Measurements from ENCODE around the gene CD209. TPM values are rescaled to one million over a fixed set of nuclear protein-coding genes. Genes with fewer than 3 reads are reported as not detected.

The CD209 gene
- polyA plus RNA-seq, 4 donors: 0.87 to 6.0 (median 1.7) TPM

GRCh38 chr19:7709932-7710460, 37.3 kb downstream of the CD209 start:
- DNase-seq (ENCODE audit: low read depth in 4 of 4, low spot score in 3 of 4): no peak

- DNase-seq (ENCODE audit: low read depth in 4 of 4, low spot score in 3 of 4): no peak
Measured at GRCh38 chr19:7706955-7707456, 40.3 kb downstream of the CD209 start.

GRCh38 chr19:7706188-7706954, 41.0 kb downstream of the CD209 start:
- no peak for DNase-seq (ENCODE audit: low read depth in 4 of 4, low spot score in 3 of 4)

- DNase-seq (ENCODE audit: low read depth in 4 of 4, low spot score in 3 of 4): no peak
Measured at GRCh38 chr19:7705387-7706187, 41.7 kb downstream of the CD209 start.

DNA sequence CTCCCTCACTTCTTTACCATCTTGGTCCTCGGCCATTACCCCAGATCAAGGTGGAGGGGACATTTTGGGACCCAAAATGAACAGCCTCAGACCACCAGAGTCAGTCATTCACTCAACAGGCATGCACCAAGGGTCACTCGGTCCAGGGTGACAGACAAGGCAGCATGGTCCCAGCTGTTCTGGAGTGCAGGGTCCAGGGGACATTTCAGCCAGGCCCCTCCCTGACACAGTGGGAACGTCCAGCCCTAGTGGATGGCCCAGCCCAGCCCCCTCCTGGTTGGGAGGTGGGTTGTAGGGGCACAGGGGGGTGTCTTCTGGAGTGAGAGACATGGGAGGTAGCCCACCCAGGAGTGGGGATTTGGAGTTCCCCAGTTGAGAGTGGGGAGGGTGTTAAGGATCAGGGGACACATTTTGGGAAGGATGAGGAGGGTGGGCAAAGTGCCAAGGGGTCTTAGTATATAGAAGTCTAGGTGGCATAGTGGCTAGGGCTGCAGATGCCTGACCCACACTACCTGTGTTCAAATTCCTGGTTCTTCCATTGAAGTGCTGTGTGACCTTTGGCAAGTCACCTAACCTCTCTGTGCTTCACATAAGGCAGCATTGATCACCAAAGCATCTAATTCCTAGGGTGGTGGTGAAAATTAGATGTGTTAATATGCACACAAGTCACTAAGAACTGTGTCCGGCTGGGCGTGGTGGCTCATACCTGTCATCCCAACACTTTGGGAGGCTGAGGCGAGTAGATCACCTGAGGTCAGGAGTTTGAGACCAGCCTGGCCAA, 42.9 kb downstream of the CD209 start:
- no peak for DNase-seq (ENCODE audit: low read depth in 4 of 4, low spot score in 3 of 4)

DNA sequence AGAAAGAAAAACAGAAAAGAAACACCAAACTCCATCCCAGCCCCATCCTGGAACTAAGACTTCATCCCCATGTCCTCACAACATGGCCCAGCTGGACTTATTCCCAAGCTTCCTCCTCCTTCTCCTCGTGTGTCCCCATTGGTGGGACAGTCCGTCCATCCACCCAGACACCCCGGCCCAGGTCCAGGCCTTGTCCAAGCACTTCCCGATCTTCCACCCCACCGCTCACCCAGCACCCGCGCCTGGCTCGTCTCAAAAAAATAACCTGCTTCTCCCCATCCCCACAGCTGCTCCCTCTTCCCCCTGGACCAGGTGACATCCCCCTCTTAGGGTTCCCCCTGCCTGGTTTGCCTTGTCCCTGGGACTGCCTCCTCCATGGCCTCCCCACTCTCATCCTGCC, 44.0 kb downstream of the CD209 start:
- no peak for DNase-seq (ENCODE audit: low read depth in 4 of 4, low spot score in 3 of 4)

DNA sequence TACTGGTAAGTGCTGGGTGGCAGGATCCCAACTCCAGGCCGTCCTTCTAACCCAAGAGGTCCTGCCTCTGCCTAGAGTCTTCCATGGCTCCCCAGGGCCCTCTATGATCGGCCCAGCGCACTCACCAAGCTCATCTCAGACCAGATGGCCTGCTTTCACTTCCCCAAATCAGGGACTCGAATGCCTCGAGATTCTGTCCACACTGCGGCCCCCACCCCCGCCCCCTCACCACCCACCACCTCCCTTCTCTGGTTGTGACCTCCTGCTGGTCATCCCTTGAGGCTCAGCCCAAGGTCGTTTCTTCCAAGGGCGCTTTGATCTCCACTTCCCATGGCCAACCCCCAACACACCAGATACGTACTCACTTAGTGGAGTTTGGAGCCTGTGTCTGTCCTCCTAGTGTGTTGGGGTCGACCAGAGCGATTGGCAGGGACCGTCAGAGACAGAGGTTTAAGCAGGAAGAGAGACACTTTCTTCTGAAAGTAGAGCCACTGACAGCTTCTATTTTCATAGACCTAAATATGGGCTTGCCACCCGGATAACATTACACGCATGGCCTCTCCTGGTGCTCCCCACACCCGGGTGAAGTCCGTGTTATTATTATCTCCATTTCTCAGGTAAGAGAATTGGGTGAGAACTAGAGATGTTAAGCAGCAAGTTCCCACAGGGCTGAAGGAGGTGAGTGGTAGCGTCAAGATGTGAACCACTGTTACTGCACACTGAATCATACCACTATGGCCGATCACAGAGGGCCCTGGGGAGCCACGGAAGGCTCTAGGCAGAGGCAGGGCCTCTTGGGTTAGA, 45.5 kb downstream of the CD209 start, which contains the start of gene FCER2:
TSS of gene FCER2 (minus strand) at position 478 of the 804 bp plus-strand sequence. CDS start 2,371 bp downstream, outside the sequence.
- DNase-seq (ENCODE audit: low read depth in 4 of 4, low spot score in 3 of 4): no peak

- DNase-seq (ENCODE audit: low read depth in 4 of 4, low spot score in 3 of 4): no peak
Measured at GRCh38 chr19:7701049-7701653, 46.2 kb downstream of the CD209 start.

- DNase-seq (ENCODE audit: low read depth in 4 of 4, low spot score in 3 of 4): no peak
Measured at GRCh38 chr19:7699417-7700401, 47.6 kb downstream of the CD209 start.

- no peak for DNase-seq (ENCODE audit: low read depth in 4 of 4, low spot score in 3 of 4)
Measured at GRCh38 chr19:7699003-7699402, 48.3 kb downstream of the CD209 start.

GRCh38 chr19:7698583-7698982, 48.8 kb downstream of the CD209 start:
- DNase-seq (ENCODE audit: low read depth in 4 of 4, low spot score in 3 of 4): no peak

DNA sequence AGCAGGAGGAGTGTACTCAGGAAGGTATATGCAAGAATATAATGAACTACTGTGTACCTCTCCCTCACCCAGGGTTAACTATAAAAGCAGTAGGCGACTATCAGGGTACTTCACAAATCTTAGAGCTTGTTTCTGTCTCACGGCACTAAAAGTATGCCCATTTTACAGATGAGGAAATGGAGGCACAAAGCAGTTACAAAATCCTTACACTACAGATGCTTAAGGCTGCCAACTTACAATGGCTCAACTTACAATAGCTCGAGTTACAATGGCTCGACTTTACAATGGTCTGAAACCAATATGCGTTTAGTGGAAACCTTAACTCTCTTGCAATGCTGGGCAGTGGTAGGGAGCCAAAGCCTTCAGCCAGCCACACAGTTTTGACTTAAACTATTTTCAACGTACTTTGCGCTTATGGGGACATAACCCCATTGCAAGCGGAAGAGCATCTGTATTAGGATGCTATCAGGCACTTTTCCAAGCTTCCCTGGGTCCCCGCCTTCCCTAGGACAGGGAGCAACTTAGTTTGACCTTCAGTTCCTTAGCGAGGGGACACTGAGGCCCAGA, 49.5 kb downstream of the CD209 start:
- DNase-seq (ENCODE audit: low read depth in 4 of 4, low spot score in 3 of 4): no peak

GRCh38 chr19:7694499-7694898, 52.8 kb downstream of the CD209 start:
- DNase-seq (ENCODE audit: low read depth in 4 of 4, low spot score in 3 of 4): no peak

- no peak for DNase-seq (ENCODE audit: low read depth in 4 of 4, low spot score in 3 of 4)
Measured at GRCh38 chr19:7692417-7693088, 54.8 kb downstream of the CD209 start.

GRCh38 chr19:7691497-7691896, 55.8 kb downstream of the CD209 start:
- DNase-seq (ENCODE audit: low read depth in 4 of 4, low spot score in 3 of 4): no peak

- DNase-seq (ENCODE audit: low read depth in 4 of 4, low spot score in 3 of 4): no peak
Measured at GRCh38 chr19:7690779-7691258, 56.5 kb downstream of the CD209 start.
